ENCODE results near the gene TXNDC17. TPM values are rescaled to one million over a fixed set of nuclear protein-coding genes. Genes with fewer than 3 reads are reported as not detected.
A peak's percentile ranks its signal among the peaks of the same experiment; 100 is the strongest.

The TXNDC17 gene
- total and polyA plus RNA-seq, 9 of the 15 experiments (the other 6 are each of a cell fraction or from before 2014, with no cell fraction given): 108 to 759 (median 179) TPM

DNA sequence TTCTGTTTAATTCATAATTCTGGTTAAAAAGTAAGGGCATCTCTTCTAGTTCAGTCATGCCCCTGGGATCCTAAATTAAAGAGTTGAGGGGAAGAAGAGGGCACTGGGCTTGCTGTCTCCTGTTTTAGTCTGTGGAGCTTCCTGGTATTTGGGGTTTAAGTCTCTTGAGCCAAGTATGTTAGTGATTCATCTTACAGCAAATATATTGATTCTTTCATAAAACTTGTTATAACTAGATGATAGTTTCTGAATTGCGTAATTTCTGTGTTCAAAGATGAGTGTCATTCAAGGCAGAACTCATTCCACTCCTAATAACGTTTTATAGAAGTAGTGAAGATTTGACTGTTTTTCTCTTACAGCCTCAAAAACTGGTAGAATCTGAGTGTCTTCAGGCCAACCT lies 1.7 kb downstream of the TXNDC17 start:
- Histone ChIP-seq H3K36me3 (ENCODE audit: control insufficient read depth, insufficient read depth, low read length) (peaks cover 47% of the 10 kb centered on the region; the same call in 2 of the 3 replicates), H3K9ac (ENCODE audit: insufficient read depth in 1 of 2, low read depth in 2 of 2, low read length in 2 of 2) (no peak overlapping the region), H4K20me1 (replicated peaks; ENCODE audit: control insufficient read depth, insufficient read depth, low read length) (no peaks in the 10 kb centered on the region), H3K79me2 (ENCODE audit: control insufficient read depth, insufficient read depth, low read length) (peaks cover 55% of the 10 kb centered on the region), H3K9me1 (ENCODE audit: control insufficient read depth, insufficient read depth, low read length) (no peaks in the 10 kb centered on the region), H3K27me3 (ENCODE audit: control insufficient read depth in 2 of 2, insufficient read depth in 2 of 2, low read length in 2 of 2) (no peaks in the 10 kb centered on the region), H3K4me3 (no peak overlapping the region; the same call in 1 of the 2 replicates), H3K4me1 (replicated peaks in 1 of 2; ENCODE audit: control insufficient read depth in 2 of 2, insufficient read depth in 2 of 2, low read length in 2 of 2) (peaks cover 8 to 35% of the 10 kb centered on the region in 2 experiments; a peak in 4 of 5 replicates), H3K4me2 (ENCODE audit: insufficient read depth, low read length) (no peak overlapping the region), H3K9me3 (replicated peaks; ENCODE audit: control insufficient read depth, insufficient read depth, low read depth, low read length) (no peaks in the 10 kb centered on the region), H3K27ac (ENCODE audit: extremely low read depth, low read depth, low read length) (no peak overlapping the region), H2AFZ (ENCODE audit: low read depth, low read length) (no peak overlapping the region)
- BruUV-seq (replicated peaks): no TSS peak
- FAIRE-seq (no peak), ATAC-seq (no peak), DNase-seq (ENCODE audit: extremely low read depth in 1 of 4, low spot score in 3 of 4) (no peak)
- ChIA-PET POLR2A (no interaction called here), CTCF (ENCODE audit: low intra/inter-chr PET ratio) (no interaction called here)
- TF ChIP-seq CREB1 (IDR thresholded peaks at IDR 0.05) (no peak), CREB1 (CRISPR knock-in tag; IDR thresholded peaks at IDR 0.05) (no peak), CEBPB (tag; IDR thresholded peaks at IDR 0.05) (peak; percentile 81), CEBPG (CRISPR knock-in tag; IDR thresholded peaks at IDR 0.05) (no peak), CEBPG (tag; conservative IDR thresholded peaks at IDR 0.05 in 1 of 2, IDR thresholded peaks at IDR 0.05 in 1 of 2) (peak; percentile 47 to 60)
- intact Hi-C loops (cut with micrococcal nuclease): loop anchor here (10.0 kb wide), 2 partner anchors 188 to 1358 kb away; partner anchors contain the start of gene RABEP1
- in situ Hi-C loops (cut with MboI): no loop called here
- 50% methylated on average over 2 of the region's 2 CpGs for WGBS (ENCODE audit: insufficient coverage, low coverage, missing lambda C conversion rate)

- in situ Hi-C loops (cut with MboI): no loop called here
- ATAC-seq: no peak
- intact Hi-C loops (cut with micrococcal nuclease): loop anchor here (10.0 kb wide), 2 partner anchors 189 to 1359 kb away; partner anchors contain the start of gene RABEP1
- no TSS peak for BruUV-seq (replicated peaks)
- CTCF ChIA-PET (ENCODE audit: low intra/inter-chr PET ratio): no interaction called here
- no peak for FAIRE-seq
- H3K9ac ChIP-seq (ENCODE audit: insufficient read depth in 1 of 2, low read depth in 2 of 2, low read length in 2 of 2): no peak overlapping the region
- no peak overlapping the region for H3K4me2 ChIP-seq (ENCODE audit: insufficient read depth, low read length)
- no peaks in the 10 kb centered on the region for H3K9me3 ChIP-seq (replicated peaks; ENCODE audit: control insufficient read depth, insufficient read depth, low read depth, low read length)
- no peak overlapping the region for H3K4me3 ChIP-seq
- peaks cover 65% of the 10 kb centered on the region for H3K79me2 ChIP-seq (ENCODE audit: control insufficient read depth, insufficient read depth, low read length)
- H3K27me3 ChIP-seq (ENCODE audit: control insufficient read depth in 2 of 2, insufficient read depth in 2 of 2, low read length in 2 of 2): no peaks in the 10 kb centered on the region
- H4K20me1 ChIP-seq (replicated peaks; ENCODE audit: control insufficient read depth, insufficient read depth, low read length): no peaks in the 10 kb centered on the region
- H3K4me1 ChIP-seq (replicated peaks in 1 of 2; ENCODE audit: control insufficient read depth in 2 of 2, insufficient read depth in 2 of 2, low read length in 2 of 2): peaks cover 6 to 25% of the 10 kb centered on the region in 2 experiments; a peak in 4 of 5 replicates
- TF ChIP-seq POLR2A (conservative IDR thresholded peaks at IDR 0.05) (peak; percentile 40), SP1 (CRISPR knock-in tag; IDR thresholded peaks at IDR 0.05) (no peak), CHCHD3 (CRISPR knock-in tag; IDR thresholded peaks at IDR 0.05) (no peak)
- TF ChIP-seq, protein P1, sequence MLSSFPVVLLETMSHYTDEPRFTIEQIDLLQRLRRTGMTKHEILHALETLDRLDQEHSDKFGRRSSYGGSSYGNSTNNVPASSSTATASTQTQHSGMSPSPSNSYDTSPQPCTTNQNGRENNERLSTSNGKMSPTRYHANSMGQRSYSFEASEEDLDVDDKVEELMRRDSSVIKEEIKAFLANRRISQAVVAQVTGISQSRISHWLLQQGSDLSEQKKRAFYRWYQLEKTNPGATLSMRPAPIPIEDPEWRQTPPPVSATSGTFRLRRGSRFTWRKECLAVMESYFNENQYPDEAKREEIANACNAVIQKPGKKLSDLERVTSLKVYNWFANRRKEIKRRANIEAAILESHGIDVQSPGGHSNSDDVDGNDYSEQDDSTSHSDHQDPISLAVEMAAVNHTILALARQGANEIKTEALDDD (IDR thresholded peaks at IDR 0.05): peak; percentile 89
- POLR2A ChIA-PET: no interaction called here
- no peak overlapping the region for H3K27ac ChIP-seq (ENCODE audit: extremely low read depth, low read depth, low read length)
- H2AFZ ChIP-seq (ENCODE audit: low read depth, low read length): no peak overlapping the region
- DNase-seq (ENCODE audit: extremely low read depth in 1 of 4, low spot score in 3 of 4): no peak
- H3K36me3 ChIP-seq (ENCODE audit: control insufficient read depth, insufficient read depth, low read length): peaks cover 56% of the 10 kb centered on the region; the same call in 2 of the 3 replicates
- WGBS (ENCODE audit: insufficient coverage, low coverage, missing lambda C conversion rate): 89% methylated on average over 5 of the region's 5 CpGs
- H3K9me1 ChIP-seq (ENCODE audit: control insufficient read depth, insufficient read depth, low read length): no peaks in the 10 kb centered on the region
Measured at GRCh38 chr17:6643451-6644125, 2.7 kb downstream of the TXNDC17 start.

Measured in K562 (cell line).